GM19043 (cell line): ENCODE measurements around the gene EIF2A.
"Not testable (repeated sequence)": the region's sequence is repeated elsewhere in the genome, so short reads cannot be mapped to it uniquely, and the experiment has no call there.

ENCODE experiments used
- ATAC-seq: cut with Tn5 transposase; IDR thresholded peaks from one replicate; pipeline ENCODE4 v1.9.1; 2021; ENCODE audit warnings: low read depth; ENCODE audit not compliant: unreplicated experiment

Gene EIF2A

DNA sequence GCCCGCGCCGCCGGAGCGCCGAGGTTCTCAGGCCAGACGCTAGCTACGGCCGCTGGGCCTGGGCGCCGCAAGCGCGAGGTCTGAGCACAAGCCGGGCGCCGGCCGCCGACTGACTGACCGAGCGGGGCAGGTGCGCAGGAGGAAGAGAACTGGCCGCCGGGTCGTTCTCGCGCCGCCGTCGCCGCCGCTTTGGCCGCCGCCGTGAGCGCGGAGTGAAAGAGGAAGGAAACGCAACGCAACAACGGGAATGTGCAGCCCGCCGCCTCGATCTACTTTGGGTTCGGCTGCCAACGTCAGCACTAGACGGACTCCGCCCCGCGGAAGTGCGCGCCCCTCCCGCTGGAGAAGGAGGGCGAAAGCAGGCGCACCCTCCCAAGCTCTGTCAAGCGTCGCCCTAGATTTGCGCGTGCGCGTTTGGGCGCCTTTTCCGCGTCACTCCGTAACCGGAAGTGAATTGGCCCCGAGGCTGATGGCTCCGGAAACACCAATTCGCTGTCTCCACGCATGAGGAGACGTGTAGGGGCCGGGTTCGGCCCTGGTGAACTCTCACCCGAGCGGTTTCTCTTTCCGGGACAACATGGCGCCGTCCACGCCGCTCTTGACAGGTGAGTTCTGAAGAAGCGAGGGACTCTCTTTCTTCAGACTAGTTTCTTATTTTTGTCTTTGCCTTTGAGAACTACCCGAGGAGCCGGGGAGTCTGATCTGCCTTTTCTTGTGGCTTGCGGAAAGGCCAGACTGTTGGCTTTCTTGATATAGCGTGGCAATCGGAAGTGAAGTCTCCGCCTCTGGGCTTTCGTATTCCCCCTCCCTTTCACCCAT lies at the start of gene EIF2A, which contains the start of gene SERP1:
TSS of gene EIF2A (plus strand) at position 562 of the 819 bp plus-strand sequence. CDS start at position 578, 16 bp downstream.
TSS of gene SERP1 (minus strand) at position 271 of the 819 bp plus-strand sequence. CDS start 361 bp downstream, outside the sequence.
- ATAC-seq: peak; percentile 90

DNA sequence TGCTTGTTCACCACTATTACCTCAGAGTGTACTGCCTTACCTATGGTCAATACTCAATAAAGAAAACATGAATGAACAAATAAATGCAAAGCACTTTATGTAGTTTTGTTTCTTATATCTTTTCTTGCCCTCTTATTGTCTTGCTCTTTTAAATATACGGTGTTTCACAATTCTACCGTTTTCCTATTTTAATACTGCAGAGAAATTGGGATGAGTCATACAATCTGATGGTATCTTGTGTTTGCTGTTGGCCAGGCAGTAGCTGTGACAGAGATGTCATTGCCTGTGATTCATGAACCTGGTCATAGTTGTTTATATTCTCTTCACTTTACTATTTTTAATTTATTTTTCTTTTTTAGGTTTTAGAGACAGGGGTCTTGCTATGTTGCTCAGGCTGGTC lies 48.6 kb upstream of the EIF2A start:
- ATAC-seq: no peak

DNA sequence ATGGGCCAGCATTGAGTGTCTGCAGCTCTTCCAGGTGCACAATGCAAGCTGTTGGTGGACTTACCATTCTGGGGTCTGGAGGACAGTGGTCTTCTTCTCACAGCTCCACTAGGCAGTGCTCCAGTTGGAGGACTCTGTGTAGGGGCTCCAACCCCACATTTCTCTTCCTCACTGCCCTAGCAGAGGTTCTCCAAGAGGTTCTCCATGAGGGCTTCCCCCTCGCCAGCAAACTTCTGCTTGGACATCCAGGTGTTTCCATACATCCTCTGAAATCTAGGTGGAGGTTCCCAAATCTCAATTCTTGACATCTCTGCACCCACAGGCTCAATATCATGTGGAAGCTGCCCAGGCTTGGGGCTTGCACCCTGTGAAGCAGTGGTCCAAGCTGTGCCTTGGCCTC lies 45.6 kb upstream of the EIF2A start:
- not testable (repeated sequence) for ATAC-seq

DNA sequence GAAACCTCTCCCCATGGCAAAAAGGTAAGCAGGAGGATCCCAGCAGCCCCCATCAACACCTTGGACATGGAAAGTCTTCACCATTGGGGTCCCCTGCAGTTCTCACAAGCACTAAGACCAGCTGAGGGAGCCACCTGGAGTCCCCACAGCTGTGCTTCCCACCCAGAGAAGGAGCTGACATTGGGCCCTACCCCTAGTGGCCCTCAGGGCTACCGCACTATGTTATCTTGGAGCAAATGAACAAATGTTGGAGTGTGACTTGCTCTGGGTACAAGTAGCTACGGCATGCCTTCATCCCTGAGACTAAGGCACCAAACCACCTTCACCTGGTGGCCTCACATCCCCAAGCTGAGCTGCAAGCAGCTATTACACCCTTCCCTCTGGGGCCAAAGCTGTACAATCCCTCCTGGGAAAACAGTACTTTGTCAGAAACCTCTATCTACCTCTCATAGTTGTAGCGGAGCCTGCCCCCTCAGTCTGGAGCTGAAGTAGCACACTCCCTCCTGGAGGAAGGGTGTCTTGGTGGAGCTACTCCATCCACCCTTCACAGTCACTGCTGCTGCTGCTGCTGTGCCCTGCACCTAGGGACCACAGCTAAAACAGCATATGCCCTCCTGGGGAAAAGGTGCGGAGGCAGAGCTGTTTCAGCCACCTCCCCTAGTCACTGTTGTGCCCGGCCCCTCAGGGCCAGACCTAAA lies 43.0 kb upstream of the EIF2A start:
- ATAC-seq: no peak

DNA sequence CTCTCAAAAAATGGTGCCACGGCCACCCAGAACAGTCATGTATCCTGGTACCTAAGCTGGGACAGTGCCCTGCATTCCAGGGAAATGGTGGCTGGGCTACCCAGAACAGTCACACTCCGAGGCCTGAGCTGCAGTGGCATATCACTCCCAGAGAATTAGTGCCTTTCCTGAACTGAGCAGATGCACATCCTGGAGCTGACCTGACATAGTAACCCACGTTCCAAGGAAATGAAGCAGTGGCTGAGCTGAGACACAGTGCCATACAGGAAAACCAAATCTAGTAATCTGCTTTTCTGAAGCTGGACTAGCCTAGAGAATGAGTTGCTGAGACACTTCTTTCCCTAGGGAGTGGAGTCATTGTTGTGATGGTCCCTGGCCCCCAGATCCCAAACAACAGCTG lies 42.1 kb upstream of the EIF2A start:
- ATAC-seq: no peak

DNA sequence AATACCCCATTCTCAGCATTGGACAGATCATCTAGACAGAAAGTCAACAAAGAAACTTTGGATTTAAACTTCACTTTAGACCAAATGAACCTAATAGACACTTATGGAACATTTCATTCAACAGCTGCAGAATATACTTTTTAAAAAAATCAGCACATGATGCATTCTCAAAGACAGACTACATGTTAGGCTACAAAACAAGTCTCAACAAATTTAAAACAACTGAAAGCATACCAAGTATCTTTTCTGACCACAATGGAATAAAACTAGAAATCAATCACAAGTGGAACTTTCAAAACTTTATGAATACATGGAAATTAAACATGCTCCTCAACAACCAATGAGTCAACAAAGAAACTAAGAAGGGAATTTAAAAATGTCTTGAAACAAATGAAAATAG lies 38.2 kb upstream of the EIF2A start:
- ATAC-seq: no peak

DNA sequence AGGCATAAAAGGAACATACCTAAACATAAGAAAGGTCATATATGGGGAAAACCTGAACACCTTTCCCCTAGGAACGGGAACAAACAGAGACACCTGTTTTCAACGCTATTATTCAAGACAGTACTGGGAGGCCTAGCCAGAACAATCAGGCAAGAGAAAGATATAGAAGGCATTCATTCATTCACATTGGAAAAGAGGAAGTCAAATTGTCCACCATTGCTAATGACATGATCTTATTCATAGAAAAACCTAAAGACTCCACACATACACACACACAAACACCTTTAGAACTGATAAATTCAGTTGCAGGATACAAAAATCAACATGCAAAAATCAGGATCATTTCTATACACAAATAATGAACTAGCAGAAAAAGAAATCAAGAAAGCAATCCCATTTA lies 36.8 kb upstream of the EIF2A start:
- no peak for ATAC-seq

DNA sequence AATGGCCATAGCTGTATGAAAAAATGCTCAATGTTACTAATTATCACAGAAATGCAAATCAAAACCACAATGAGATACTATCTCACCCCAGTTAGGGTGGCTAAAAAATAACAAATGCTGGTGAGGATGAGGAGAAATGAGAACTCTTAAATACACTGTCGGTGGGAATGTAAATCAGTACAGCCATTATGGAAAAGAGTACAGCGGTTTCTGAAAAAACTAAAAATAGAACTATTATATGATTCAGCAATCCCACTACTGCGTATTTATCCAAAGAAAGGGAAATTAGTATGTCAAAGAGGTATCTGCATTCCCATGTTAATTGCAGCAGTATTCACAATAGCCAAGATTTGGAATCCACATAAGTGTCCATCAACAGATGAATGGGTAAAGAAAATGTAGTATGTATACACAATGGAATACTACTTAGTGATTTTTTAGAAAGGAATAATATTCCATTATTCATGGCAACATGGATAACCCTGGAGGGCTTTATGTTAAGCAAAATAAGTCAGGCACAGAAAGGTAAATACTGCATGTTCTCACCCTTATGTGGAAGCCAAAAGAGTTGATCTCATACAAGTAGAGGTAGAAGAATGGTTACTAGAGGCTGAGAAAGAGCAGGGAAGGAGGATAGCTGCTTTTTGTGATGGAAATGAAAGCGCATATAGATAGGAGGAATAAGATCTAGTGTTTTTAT lies 35.3 kb upstream of the EIF2A start:
- ATAC-seq: no peak

DNA sequence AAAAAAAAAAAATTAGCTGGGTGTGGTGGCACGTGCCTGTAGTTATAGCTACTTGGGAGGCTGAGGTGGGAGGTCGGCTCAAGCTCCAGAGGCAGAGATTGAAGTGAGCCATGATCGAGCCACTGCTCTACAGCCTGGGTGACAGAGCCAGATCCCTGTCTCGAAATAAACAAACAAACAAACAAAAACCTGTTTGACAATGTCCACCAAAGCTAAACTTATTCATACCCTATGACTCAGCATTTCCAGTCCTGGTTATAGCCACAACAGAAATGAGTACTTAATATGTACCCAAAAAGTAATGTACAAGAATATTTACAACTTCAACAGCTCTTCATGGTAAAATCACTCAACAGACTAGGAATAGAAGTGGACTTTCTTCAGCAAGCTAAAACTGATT lies 31.4 kb upstream of the EIF2A start:
- no peak for ATAC-seq

DNA sequence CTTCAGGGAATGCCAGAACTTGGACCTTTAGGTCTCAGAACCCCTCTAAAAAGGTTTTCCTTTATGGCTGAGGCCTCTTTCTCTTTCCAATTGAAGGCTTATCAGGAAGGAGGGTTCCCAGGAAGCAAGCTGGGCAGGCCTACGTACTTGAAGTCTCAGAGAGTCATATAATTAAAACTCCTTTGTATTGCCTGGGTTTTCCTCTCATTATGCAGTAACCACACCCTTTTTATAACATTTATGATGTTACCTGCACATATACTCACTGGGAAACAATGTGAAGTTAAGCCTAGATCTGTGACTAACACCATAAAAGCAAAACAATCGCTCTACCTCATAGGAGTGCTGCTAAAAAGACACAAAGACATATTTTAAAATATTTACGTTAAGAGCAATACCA lies 27.6 kb upstream of the EIF2A start:
- ATAC-seq: no peak

DNA sequence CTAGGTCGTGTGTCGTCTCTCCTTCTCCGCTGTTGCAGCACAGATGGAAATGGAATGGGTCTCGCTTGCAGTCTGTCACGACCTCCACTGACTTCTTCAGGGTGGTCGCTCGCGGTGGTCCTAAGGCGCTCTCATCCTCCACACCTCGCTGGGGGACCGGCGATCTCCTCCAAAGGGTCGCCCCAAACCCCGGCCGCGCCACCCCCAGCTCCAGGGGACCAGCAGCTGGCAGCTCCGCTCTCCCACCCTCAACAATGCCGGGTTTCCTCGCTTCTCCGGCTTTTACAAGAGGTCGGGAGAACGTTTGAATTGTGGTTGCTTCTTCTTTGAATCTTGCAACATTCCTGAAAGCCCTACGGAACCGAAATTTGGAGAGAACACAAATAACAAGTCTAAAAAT lies 26.2 kb upstream of the EIF2A start:
- ATAC-seq: no peak

DNA sequence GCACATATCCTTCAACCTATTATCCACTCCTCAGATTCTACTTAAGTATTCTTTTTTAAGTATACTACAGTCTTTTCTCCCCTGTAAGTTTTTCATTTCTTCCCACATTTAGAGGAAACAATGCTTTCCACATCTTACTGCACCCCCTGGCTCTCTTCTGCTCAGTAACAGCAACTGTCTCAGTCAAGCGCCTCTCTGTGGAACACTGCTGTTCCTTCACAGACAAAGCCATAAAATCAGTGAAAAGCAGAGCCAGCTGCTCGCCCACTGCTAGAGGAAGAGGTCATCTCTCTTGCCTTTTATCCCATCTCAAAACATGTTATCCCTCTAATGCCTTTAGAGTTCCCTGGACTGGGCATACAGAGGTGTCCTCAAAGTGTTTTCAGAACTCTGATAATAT lies 25.1 kb upstream of the EIF2A start:
- ATAC-seq: no peak

DNA sequence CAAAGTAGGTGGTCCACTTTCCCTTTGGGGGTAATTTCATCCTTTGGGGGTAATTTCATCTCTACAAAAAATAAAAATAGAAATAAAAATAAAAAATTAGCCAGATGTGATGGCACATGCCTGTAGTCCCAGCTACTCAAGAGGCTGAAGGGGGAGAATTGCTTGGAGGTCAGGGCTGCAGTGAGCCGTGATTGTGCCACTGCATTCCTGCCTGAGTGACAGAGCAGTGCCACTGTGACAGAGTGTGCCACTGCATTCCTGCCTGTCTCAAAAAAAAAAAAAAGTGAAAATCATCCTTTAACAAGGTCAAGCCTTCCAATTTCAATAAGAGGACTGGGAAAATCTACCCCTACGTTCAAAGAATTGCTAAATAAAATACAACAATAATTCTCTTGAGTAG lies 23.0 kb upstream of the EIF2A start:
- ATAC-seq: no peak

DNA sequence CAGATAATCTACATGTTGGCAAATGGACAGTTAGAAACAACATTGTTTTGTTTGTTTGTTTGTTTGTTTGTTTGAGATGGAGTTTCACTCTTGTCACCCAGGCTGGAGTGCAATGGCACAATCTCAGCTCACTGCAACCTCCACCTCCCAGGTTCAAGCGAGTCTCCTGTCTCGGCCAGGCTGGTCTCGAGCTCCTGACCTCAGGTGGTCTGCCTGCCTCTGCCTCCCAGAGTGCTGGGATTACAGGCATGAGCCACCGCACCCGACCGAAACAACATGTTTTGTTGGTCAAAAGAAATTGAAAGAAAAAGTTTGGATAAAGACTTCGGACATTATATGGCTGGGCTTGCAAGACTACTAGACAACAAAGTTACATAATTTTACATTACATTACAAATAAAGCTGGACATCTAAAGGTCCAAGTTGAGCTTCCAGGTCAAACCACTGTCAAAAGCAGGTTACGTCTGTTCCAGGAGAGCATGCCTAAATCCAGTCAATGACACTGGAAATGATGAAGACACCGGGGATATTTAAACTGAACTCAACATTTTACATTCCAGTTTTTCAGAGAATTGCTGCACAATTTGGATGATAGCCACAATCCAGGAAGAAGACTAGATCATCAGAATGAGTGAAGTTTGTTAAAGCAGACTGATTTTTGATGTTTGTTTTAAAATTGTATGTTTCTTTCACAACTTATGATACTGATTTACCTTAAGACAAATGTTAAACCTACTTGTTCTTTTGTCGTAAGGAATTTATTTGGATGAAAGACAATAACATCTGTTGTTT lies 18.9 kb upstream of the EIF2A start:
- no peak for ATAC-seq

DNA sequence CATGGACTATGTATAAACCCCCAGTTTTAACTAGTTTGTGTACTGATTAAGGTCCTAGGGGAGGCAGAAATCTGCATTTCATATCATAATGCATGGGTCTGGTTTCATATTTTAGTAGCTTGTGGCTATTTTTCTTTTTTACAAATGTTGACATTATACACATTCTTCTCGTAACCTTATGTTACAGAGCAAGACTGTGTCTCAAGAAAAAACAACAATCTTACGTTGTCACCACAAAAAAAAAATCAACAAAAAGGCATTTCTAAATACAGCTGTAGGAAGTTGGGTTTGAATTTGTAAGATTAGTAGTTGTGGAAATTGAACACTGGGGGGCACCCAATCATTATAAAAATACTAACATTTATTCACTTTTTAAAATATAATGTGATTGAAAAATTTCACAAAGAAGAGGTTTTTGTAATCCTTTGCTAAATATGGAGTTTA lies 18.2 kb upstream of the EIF2A start:
- no peak for ATAC-seq

DNA sequence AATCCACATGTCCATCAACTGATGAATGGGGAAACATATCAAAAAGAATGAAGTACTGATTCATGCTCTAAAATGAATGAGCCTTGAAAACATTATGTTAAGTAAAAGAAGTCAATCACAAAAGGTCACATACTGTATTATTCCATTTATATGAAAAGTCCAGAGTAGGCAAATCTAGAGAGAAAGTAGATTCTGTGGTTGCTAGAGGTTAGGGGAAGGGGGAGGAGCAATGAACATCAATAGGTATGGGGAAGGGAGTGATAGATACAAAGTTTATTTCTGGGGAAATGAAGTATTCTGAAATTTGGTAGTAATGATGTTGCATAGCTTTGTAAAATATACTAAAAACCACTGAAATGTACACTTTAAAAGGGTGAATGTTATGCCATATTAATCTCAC lies 14.8 kb upstream of the EIF2A start:
- ATAC-seq: no peak

DNA sequence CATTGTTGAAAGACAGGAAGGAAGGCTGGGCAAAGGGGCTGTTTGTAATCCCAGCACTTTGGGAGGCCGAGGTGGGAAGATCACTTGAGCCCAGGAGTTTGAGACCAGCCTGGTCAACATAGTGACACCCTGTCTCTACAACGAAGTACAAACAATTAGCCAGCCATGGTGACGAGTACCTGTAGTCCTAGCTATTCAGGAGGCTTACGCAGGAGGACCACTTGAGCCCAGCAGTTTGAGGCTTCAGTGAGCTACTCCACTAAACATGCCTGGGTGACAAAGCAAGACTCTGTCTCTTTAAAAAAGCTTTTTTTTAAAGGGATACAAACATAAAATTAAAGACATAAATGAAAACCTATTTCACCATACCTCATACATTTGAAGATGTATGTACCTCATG lies 11.4 kb upstream of the EIF2A start:
- ATAC-seq: no peak

DNA sequence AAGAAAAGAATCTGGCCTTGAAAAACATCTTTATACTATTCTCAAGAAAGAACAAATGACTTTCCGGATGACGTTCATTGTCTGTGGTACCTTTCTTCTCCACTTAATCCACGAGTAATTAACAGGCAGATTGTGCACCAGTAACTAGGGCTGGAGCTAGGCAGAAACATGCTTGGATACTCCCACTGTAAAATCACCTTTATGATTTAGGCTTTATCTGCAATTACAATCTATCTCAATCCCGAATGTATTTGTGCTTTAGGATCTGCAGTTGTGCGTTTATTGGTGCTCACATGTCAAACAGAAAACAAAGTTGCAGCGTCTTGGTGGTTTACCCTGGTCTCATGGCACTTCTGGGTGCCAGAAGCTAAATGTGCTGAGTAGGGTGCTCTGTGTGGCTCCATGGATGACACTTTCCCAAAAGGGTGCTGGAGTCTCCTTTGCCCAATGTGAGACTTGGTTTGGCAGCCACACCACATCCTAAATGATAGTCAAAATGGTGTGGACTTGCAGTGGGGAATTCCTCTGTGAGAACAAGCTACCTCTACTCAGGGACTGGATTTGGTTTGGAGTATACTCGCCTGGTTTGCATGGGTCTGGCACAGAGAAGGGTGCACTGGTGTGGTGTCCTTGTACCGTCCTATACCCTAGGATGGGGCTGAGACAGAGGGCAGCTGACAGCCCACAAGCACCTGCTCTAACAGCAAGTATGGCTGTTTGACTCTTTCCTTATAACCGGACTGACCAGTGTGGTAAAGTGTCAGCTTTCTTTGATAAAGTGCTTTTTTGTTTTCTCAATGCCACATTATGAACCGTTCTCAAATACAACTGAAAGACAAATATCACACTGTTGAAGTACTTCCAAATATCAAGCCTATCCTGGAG lies 8.0 kb upstream of the EIF2A start:
- ATAC-seq: no peak

DNA sequence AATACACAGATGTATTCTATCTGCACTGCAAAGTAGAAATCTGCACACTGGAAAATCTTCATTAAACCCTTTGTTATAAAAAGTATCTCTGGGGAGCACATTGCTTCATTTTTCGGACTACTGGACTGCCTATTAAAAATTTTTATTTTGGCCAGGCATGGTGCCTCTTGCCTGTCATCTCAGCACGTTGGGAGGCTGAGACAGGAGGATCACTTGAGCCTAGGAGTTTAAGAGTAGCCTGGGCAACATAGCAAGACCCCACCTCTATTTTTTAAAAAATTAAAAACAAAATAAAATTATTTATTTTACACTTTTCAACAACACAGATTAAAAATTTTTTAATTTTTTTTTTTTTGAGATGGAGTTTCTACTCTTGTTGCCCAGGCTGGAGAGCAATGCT lies 6.3 kb upstream of the EIF2A start:
- ATAC-seq: no peak

DNA sequence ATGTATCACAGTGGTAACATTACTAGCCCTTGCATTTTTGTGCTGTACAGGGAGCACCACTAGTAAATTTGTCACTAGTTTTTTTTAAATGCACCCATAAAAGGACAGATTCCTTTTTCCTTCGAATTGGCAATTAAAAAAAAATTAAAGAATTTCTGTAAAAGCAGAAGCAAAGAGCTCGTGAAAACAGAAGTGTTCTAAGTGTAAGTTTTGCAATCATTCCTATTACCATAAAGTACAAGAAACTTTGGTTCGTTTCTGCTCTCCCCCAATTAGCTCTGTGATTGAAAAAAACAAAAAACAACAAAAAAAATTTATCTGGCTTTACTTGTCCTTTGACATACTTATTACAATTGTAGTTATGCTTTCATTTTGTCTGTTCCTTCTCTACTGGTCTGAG lies 5.6 kb upstream of the EIF2A start:
- no peak for ATAC-seq
